Fibroblast of lung (primary cell): ENCODE measurements around the gene HECW1. TPM values are rescaled to one million over a fixed set of nuclear protein-coding genes. Genes with fewer than 3 reads are reported as not detected.

ENCODE experiments used
- DNase-seq, 2 donors: peaks; one replicate each; pipeline versions ENCODE4 v3.0.0 to v3.0.0-alpha.2; 2010; ENCODE audit warnings: low read depth in 2 of 2
- H2AFZ ChIP-seq: 2 replicates; pipeline ENCODE4 v1.5.1; 2012; ENCODE audit warnings: low read length, control low read depth, inconsistent platforms
- H3K27ac ChIP-seq: 2 replicates; pipeline ENCODE4 v1.5.1; 2011; ENCODE audit warnings: low read length, control low read depth; ENCODE audit not compliant: insufficient read depth
- H3K27me3 ChIP-seq: 2 replicates; pipeline ENCODE4 v1.5.1; 2011; ENCODE audit warnings: mild to moderate bottlenecking, low read length; ENCODE audit not compliant: control insufficient read depth, insufficient read depth
- H3K36me3 ChIP-seq: 2 replicates; pipeline ENCODE4 v1.5.1; 2011; ENCODE audit warnings: low read length; ENCODE audit not compliant: control insufficient read depth, insufficient read depth
- H3K4me1 ChIP-seq: 2 replicates; pipeline ENCODE4 v1.5.1; 2011; ENCODE audit warnings: low read length; ENCODE audit not compliant: control insufficient read depth, insufficient read depth; ENCODE audit errors: extremely low read depth
- H3K4me2 ChIP-seq: 2 replicates; pipeline ENCODE4 v1.5.1; 2011; ENCODE audit warnings: low read length, control low read depth; ENCODE audit not compliant: insufficient read depth; ENCODE audit errors: extremely low read depth
- H3K4me3 ChIP-seq, 4 experiments: fragments of 200-600 bp in 1 of 4; sonication (generic) in 1 of 4; replicated peaks in 1 of 4; 2 replicates each; pipeline ENCODE4 v1.5.1; 2011 to 2016; ENCODE audit warnings: low read length in 4 of 4, low read depth in 3 of 4, mild to moderate bottlenecking in 3 of 4, control low read depth in 2 of 4, inconsistent platforms in 1 of 4, mixed read lengths in 1 of 4; ENCODE audit not compliant: insufficient read depth in 1 of 4; ENCODE audit errors: control extremely low read depth in 1 of 4
- H3K79me2 ChIP-seq: 2 replicates; pipeline ENCODE4 v1.5.1; 2012; ENCODE audit warnings: mild to moderate bottlenecking, low read length, inconsistent platforms; ENCODE audit not compliant: control insufficient read depth, insufficient read depth
- H3K9ac ChIP-seq: 2 replicates; pipeline ENCODE4 v1.5.1; 2011; ENCODE audit warnings: mild to moderate bottlenecking, low read length, control low read depth; ENCODE audit not compliant: insufficient read depth
- H3K9me3 ChIP-seq: 2 replicates; pipeline ENCODE4 v1.5.1; 2012; ENCODE audit warnings: low read depth, low read length; ENCODE audit not compliant: control insufficient read depth, insufficient read depth
- H4K20me1 ChIP-seq: 2 replicates; pipeline ENCODE4 v1.5.1; 2011; ENCODE audit warnings: low read length; ENCODE audit not compliant: control insufficient read depth, insufficient read depth; ENCODE audit errors: extremely low read depth
- CTCF ChIP-seq, 2 donors: IDR thresholded peaks in 1 of 2; conservative IDR thresholded peaks in 1 of 2; 1 replicate in 1 of 2; 2 replicates in 1 of 2; pipeline ENCODE4 v1.5.1; 2011 to 2012; ENCODE audit warnings: low read length in 2 of 2, control low read depth in 1 of 2, inconsistent platforms in 1 of 2, low read depth in 1 of 2, mild to moderate bottlenecking in 1 of 2
- EZH2 ChIP-seq: IDR thresholded peaks from 2 replicates; pipeline ENCODE4 v1.5.1; 2012; ENCODE audit warnings: low read length, control low read depth, mild to moderate bottlenecking; ENCODE audit errors: missing control alignments
- polyA plus RNA-seq, 2 donors: library from polyadenylated mRNA; depleted of rRNA in 1 of 2; stranded (reverse) in 1 of 2; unstranded in 1 of 2; fragments of >200 nt; gene quantifications; 2 replicates each; pipeline ENCODE4 v1.2.1, GENCODE V29; 2011 to 2012; ENCODE audit warnings: missing spikeins in 1 of 2
- total RNA-seq: library from RNA; depleted of rRNA; stranded (reverse); fragments of >200 nt; gene quantifications from 2 replicates; pipeline ENCODE4 v1.2.1, GENCODE V29; 2014

Gene HECW1
- total and polyA plus RNA-seq, 2 donors (not counting 1 experiment from before 2014, with no cell fraction given) = 1.1 to 6.1 TPM

GRCh38 chr7:43244784-43245183 lies 132.3 kb downstream of the HECW1 start:
- H4K20me1 ChIP-seq = no peaks in the 10 kb centered on the region
- peaks cover 7% of the 10 kb centered on the region for H3K4me1 ChIP-seq
- no peaks in the 10 kb centered on the region for H3K36me3 ChIP-seq
- H3K4me2 ChIP-seq = no peak overlapping the region
- H3K27me3 ChIP-seq = no peaks in the 10 kb centered on the region
- TF ChIP-seq CTCF (conservative IDR thresholded peaks at IDR 0.05 in 1 of 2, IDR thresholded peaks at IDR 0.05 in 1 of 2; ENCODE audit: low read depth in 1 of 2, low read length in 2 of 2) (no peak), EZH2 (no peak)
- no peak overlapping the region for H2AFZ ChIP-seq
- no peak overlapping the region for H3K27ac ChIP-seq
- H3K9me3 ChIP-seq = no peaks in the 10 kb centered on the region
- DNase-seq = no peak
- H3K9ac ChIP-seq = no peak overlapping the region
- no peak overlapping the region for H3K4me3 ChIP-seq
- H3K79me2 ChIP-seq = no peaks in the 10 kb centered on the region

- Histone ChIP-seq H2AFZ (no peak overlapping the region), H3K36me3 (no peaks in the 10 kb centered on the region), H3K9ac (no peak overlapping the region), H3K79me2 (no peaks in the 10 kb centered on the region), H3K4me2 (no peak overlapping the region), H3K27me3 (no peaks in the 10 kb centered on the region), H3K4me3 (no peak overlapping the region), H3K4me1 (peaks cover 15% of the 10 kb centered on the region), H3K9me3 (no peaks in the 10 kb centered on the region), H3K27ac (no peak overlapping the region), H4K20me1 (no peaks in the 10 kb centered on the region)
- TF ChIP-seq EZH2 (no peak), CTCF (conservative IDR thresholded peaks at IDR 0.05 in 1 of 2, IDR thresholded peaks at IDR 0.05 in 1 of 2; ENCODE audit: low read depth in 1 of 2, low read length in 2 of 2) (no peak)
- DNase-seq = no peak
These were observed 135.3 kb downstream of the HECW1 start for GRCh38 chr7:43247757-43248156.

GRCh38 chr7:43248553-43248952 lies 136.1 kb downstream of the HECW1 start:
- no peaks in the 10 kb centered on the region for H3K36me3 ChIP-seq
- H3K79me2 ChIP-seq = no peaks in the 10 kb centered on the region
- no peaks in the 10 kb centered on the region for H3K9me3 ChIP-seq
- peak overlapping the region; percentile 80 for H3K27ac ChIP-seq
- no peaks in the 10 kb centered on the region for H3K27me3 ChIP-seq
- no peak for DNase-seq
- peak overlapping the region; percentile 84 for H3K4me2 ChIP-seq
- no peak for TF ChIP-seq CTCF (conservative IDR thresholded peaks at IDR 0.05 in 1 of 2, IDR thresholded peaks at IDR 0.05 in 1 of 2; ENCODE audit: low read depth in 1 of 2, low read length in 2 of 2)
- peak overlapping the region; percentile 25 to 47 (median 40) for H3K4me3 ChIP-seq
- no peaks in the 10 kb centered on the region for H4K20me1 ChIP-seq
- peaks cover 15% of the 10 kb centered on the region for H3K4me1 ChIP-seq
- H3K9ac ChIP-seq = peak overlapping the region; percentile 68
- peak overlapping the region; percentile 74 for H2AFZ ChIP-seq
